Stomach smooth muscle (tissue), 2 donors: Measurements from ENCODE around the gene EIF2D.

Experiments
- H3K27ac ChIP-seq: one replicate; pipeline ENCODE4 v1.7.0; 2013; ENCODE audit warnings: mild to moderate bottlenecking, low read length, inconsistent platforms
- H3K27me3 ChIP-seq, 2 donors: one replicate each; pipeline ENCODE4 v1.7.0; 2013; ENCODE audit warnings: low read length in 2 of 2; ENCODE audit not compliant: insufficient read depth in 2 of 2, control insufficient read depth in 1 of 2
- H3K36me3 ChIP-seq, 2 donors: one replicate each; pipeline ENCODE4 v1.7.0; 2013; ENCODE audit warnings: low read length in 2 of 2; ENCODE audit not compliant: control insufficient read depth in 2 of 2, insufficient read depth in 2 of 2
- H3K4me1 ChIP-seq: one replicate; pipeline ENCODE4 v1.7.0; 2013; ENCODE audit warnings: low read length; ENCODE audit not compliant: control insufficient read depth, insufficient read depth
- H3K4me3 ChIP-seq, 2 donors: one replicate each; pipeline ENCODE4 v1.7.0; 2013; ENCODE audit warnings: low read length in 2 of 2
- H3K9ac ChIP-seq, 2 donors: one replicate each; pipeline ENCODE4 v1.7.0; 2013; ENCODE audit warnings: low read length in 2 of 2, mild to moderate bottlenecking in 1 of 2
- H3K9me3 ChIP-seq, 2 donors: one replicate each; pipeline ENCODE4 v1.7.0; 2013; ENCODE audit warnings: low read length in 2 of 2; ENCODE audit not compliant: control insufficient read depth in 2 of 2
- donor health status: healthy.
- donor health status: Pancreatic carcinoma.

The EIF2D gene

GRCh38 chr1:206612129-206612876 lies at the start of gene EIF2D:
Gene EIF2D, minus strand, starts transcription at chr1:206612465. Its CDS starts 123 bp downstream, at chr1:206612342.
- Histone ChIP-seq H3K27me3 (no peaks in the 10 kb centered on the region), H3K4me3 (peak within 1 kb of the TSS; percentile 94 to 97), H3K36me3 (peaks cover 3 to 12% of the 10 kb centered on the region in 2 donors), H3K4me1 (peaks cover 12% of the 10 kb centered on the region), H3K9me3 (no peaks in the 10 kb centered on the region), H3K9ac (peak within 1 kb of the TSS; percentile 88 to 99), H3K27ac (peak within 1 kb of the TSS; percentile 83)

DNA sequence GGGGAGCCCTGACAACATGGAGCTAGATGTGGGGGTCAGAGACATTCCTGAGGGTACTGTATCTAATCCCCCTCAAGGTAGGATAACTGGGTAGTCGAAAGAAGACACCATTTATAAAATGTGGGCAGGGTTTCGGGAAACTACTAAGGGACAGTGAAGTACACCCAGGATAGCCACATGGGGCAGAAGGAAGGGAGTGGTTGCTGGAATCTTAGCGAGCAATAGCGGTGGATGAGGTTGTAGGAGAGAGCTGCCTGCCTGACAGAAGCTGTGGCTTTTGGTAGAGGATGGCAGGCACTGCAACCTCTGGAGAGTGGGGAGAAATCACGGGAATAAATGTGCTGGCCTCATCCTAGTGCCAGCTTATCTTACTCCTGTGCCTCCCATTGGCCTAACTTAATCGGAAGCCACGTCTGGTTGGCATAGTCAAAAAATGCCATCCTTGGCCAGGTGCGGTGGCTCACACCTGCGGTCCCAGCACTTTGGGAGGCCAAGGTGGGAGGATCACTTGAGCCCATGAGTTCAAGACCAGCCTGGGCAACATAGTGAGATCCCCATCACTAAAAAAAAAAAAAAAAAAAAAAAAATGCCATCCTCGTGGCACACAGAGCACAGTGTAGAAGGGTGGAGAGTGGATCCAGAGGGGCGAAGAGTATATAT lies 49.0 kb upstream of the EIF2D start:
- Histone ChIP-seq H3K27me3 (peaks cover 10 to 13% of the 10 kb centered on the region in 2 donors), H3K9ac (no peak overlapping the region), H3K27ac (no peak overlapping the region), H3K4me1 (peaks cover 11% of the 10 kb centered on the region), H3K4me3 (no peak overlapping the region), H3K36me3 (no peaks in the 10 kb centered on the region), H3K9me3 (no peaks in the 10 kb centered on the region)

- no peak overlapping the region for H3K9ac ChIP-seq
- H3K4me1 ChIP-seq: peaks cover 11% of the 10 kb centered on the region
- H3K27me3 ChIP-seq: peaks cover 10 to 13% of the 10 kb centered on the region in 2 donors
- H3K4me3 ChIP-seq: no peak overlapping the region
- H3K27ac ChIP-seq: no peak overlapping the region
- no peaks in the 10 kb centered on the region for H3K9me3 ChIP-seq
- no peaks in the 10 kb centered on the region for H3K36me3 ChIP-seq
Measured at GRCh38 chr1:206660136-206660535, 47.9 kb upstream of the EIF2D start.

DNA sequence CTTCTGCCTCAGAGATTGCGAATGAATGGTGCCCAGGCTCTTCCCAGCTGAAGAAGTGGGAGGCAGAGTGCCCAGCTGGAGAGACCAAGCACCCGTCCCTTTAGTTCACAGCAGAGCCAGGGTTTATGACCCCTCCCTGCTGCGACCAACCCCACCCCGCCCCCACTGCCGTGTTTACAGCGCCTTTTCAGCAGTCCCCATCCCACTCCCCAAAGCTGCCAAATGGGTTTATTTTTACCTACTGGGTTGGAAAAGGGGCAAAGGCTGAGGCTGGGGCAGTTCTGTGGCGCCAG lies 46.7 kb upstream of the EIF2D start:
- H3K4me1 ChIP-seq: peaks cover 4% of the 10 kb centered on the region
- no peaks in the 10 kb centered on the region for H3K9me3 ChIP-seq
- no peaks in the 10 kb centered on the region for H3K36me3 ChIP-seq
- H3K27ac ChIP-seq: no peak overlapping the region
- H3K27me3 ChIP-seq: peaks cover 7 to 13% of the 10 kb centered on the region in 2 donors
- H3K4me3 ChIP-seq: no peak overlapping the region
- no peak overlapping the region for H3K9ac ChIP-seq

GRCh38 chr1:206658264-206658980 lies 46.2 kb upstream of the EIF2D start:
- Histone ChIP-seq H3K36me3 (no peaks in the 10 kb centered on the region), H3K4me1 (no peaks in the 10 kb centered on the region), H3K9ac (no peak overlapping the region), H3K27me3 (peaks cover 6 to 13% of the 10 kb centered on the region in 2 donors), H3K27ac (no peak overlapping the region), H3K9me3 (no peaks in the 10 kb centered on the region), H3K4me3 (no peak overlapping the region)

GRCh38 chr1:206657751-206658150 lies 45.5 kb upstream of the EIF2D start:
- peaks cover 5 to 13% of the 10 kb centered on the region in 2 donors for H3K27me3 ChIP-seq
- H3K9ac ChIP-seq: no peak overlapping the region
- no peak overlapping the region for H3K27ac ChIP-seq
- no peak overlapping the region for H3K4me3 ChIP-seq
- no peaks in the 10 kb centered on the region for H3K4me1 ChIP-seq
- no peaks in the 10 kb centered on the region for H3K36me3 ChIP-seq
- H3K9me3 ChIP-seq: no peaks in the 10 kb centered on the region

DNA sequence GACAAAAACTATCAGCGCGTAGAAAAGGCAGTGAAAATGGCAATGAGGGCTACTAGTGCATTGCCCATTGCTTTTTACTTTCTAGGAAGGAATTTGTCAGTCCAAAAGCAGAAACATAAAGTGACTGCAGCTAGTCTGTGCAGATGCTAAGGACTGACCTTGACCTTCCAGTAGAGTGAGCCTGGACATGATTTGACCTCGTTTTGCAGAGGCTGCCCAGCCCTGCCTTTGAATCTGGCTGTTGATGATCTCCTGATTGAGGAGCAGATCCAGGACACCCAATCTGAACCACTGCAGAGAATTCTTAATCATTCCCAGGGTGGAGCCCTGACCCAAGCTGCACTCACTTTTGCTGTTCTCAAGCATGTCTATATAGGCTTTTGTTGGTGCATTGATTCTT lies 44.7 kb upstream of the EIF2D start:
- no peak overlapping the region for H3K4me3 ChIP-seq
- no peaks in the 10 kb centered on the region for H3K9me3 ChIP-seq
- no peaks in the 10 kb centered on the region for H3K4me1 ChIP-seq
- no peaks in the 10 kb centered on the region for H3K36me3 ChIP-seq
- H3K9ac ChIP-seq: no peak overlapping the region
- peaks cover 5 to 13% of the 10 kb centered on the region in 2 donors for H3K27me3 ChIP-seq
- no peak overlapping the region for H3K27ac ChIP-seq

DNA sequence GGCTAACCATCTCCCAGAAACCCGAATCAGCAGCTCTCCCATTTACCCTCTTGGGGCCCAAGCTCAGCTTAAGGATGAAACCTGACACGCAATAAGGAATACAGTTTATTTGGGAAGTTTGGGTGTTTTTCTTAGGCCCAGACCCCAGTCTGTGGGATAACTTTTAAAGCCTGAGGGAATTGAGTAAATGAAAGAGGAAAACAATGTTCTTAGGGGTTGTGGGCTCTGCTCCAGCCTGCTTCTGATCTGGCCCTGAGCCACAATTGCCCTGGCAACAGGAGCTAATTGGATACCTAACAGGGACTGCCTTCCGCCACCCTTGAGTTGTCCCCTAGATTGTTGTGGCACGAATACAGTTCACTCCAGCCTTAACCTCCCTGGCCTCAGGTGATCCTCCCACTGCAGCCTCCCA lies 43.2 kb upstream of the EIF2D start:
- Histone ChIP-seq H3K27me3 (peaks cover 5 to 13% of the 10 kb centered on the region in 2 donors), H3K27ac (no peak overlapping the region), H3K9me3 (no peaks in the 10 kb centered on the region), H3K4me3 (no peak overlapping the region), H3K36me3 (no peaks in the 10 kb centered on the region), H3K4me1 (no peaks in the 10 kb centered on the region), H3K9ac (no peak overlapping the region)

- Histone ChIP-seq H3K9me3 (no peaks in the 10 kb centered on the region), H3K27ac (no peak overlapping the region), H3K36me3 (no peaks in the 10 kb centered on the region), H3K4me1 (no peaks in the 10 kb centered on the region), H3K4me3 (no peak overlapping the region), H3K9ac (no peak overlapping the region), H3K27me3 (peaks cover 5 to 13% of the 10 kb centered on the region in 2 donors)
Measured at GRCh38 chr1:206654828-206655227, 42.6 kb upstream of the EIF2D start.

- Histone ChIP-seq H3K27me3 (peaks cover 5 to 13% of the 10 kb centered on the region in 2 donors), H3K27ac (no peak overlapping the region), H3K9ac (no peak overlapping the region), H3K4me3 (no peak overlapping the region), H3K9me3 (no peaks in the 10 kb centered on the region), H3K36me3 (no peaks in the 10 kb centered on the region), H3K4me1 (no peaks in the 10 kb centered on the region)
Measured at GRCh38 chr1:206653715-206654459, 41.6 kb upstream of the EIF2D start.
